Effector memory CD8-positive, alpha-beta T cell (primary cell): ENCODE data around the gene CWC25.

Source experiments
- ATAC-seq: fragments of 150-1000 bp; cut with Tn5 transposase; replicated peaks from 2 replicates; pipeline ENCODE4 v1.10.0; 2021; ENCODE audit warnings: mild to moderate bottlenecking, moderate library complexity
- DNase-seq, 3 experiments: peaks; one replicate each; pipeline ENCODE4 v3.0.0; 2021
- H3K27ac Mint-ChIP-seq, 2 donors: one replicate each; pipeline ENCODE4 v1.8.0; 2022; ENCODE audit warnings: mild to moderate bottlenecking in 2 of 2, mixed read lengths in 2 of 2, moderate library complexity in 2 of 2
- H3K27me3 Mint-ChIP-seq, 2 donors: one replicate each; pipeline ENCODE4 v1.8.0; 2022; ENCODE audit warnings: mixed read lengths in 2 of 2
- H3K36me3 Mint-ChIP-seq: one replicate; pipeline ENCODE4 v1.8.0; 2022; ENCODE audit warnings: mild to moderate bottlenecking, moderate library complexity, mixed read lengths; ENCODE audit not compliant: insufficient read depth
- H3K4me1 Mint-ChIP-seq, 2 donors: one replicate each; pipeline ENCODE4 v1.8.0; 2022; ENCODE audit warnings: low read depth in 2 of 2, mixed read lengths in 2 of 2
- H3K4me3 Mint-ChIP-seq, 2 donors: one replicate each; pipeline ENCODE4 v1.8.0; 2022; ENCODE audit warnings: mild to moderate bottlenecking in 2 of 2, mixed read lengths in 2 of 2, moderate library complexity in 2 of 2
- H3K9me3 Mint-ChIP-seq, 2 donors: one replicate each; pipeline ENCODE4 v1.8.0; 2022; ENCODE audit warnings: mixed read lengths in 2 of 2
- total RNA-seq, 9 experiments: gene quantifications; one replicate each; lab custom pipeline; 2026; lab: John Stamatoyannopoulos, UW

The CWC25 gene
- 51.1 to 115 (median 74.3) reads per million in 9 experiments for total RNA-seq

- Mint-ChIP-seq H3K4me1 (peaks cover 25 to 34% of the 10 kb centered on the region in 2 donors), H3K27ac (peak within 1 kb of the TSS; percentile 98 to 100), H3K9me3 (no peaks in the 10 kb centered on the region), H3K4me3 (peak within 1 kb of the TSS; percentile 93 to 94), H3K27me3 (no peaks in the 10 kb centered on the region), H3K36me3 (peaks cover 42% of the 10 kb centered on the region)
- peak; percentile 84 for ATAC-seq
- DNase-seq = peak; percentile 97 to 100 (median 99)
Measured at GRCh38 chr17:38824899-38825761, at the start of gene CWC25. TSS of gene CWC25 (minus strand) at chr17:38825321. CDS start at chr17:38825183, 138 bp downstream.

- H3K9me3 Mint-ChIP-seq = no peaks in the 10 kb centered on the region
- no peaks in the 10 kb centered on the region for H3K27me3 Mint-ChIP-seq
- no peak for ATAC-seq
- peaks cover 76 to 82% of the 10 kb centered on the region in 2 donors for H3K4me1 Mint-ChIP-seq
- peaks cover 65% of the 10 kb centered on the region for H3K36me3 Mint-ChIP-seq
- H3K27ac Mint-ChIP-seq = peak overlapping the region; percentile 88 to 93
- H3K4me3 Mint-ChIP-seq = peak overlapping the region; percentile 99
- DNase-seq = no peak
Measured at GRCh38 chr17:38873640-38874380, 48.7 kb upstream of the CWC25 start.

- DNase-seq (no peak), ATAC-seq (no peak)
- peaks cover 74 to 78% of the 10 kb centered on the region in 2 donors for H3K4me1 Mint-ChIP-seq
- peak overlapping the region; percentile 99 for H3K4me3 Mint-ChIP-seq
- peak overlapping the region; percentile 98 to 100 for H3K27ac Mint-ChIP-seq
- no peaks in the 10 kb centered on the region for H3K9me3 Mint-ChIP-seq
- H3K27me3 Mint-ChIP-seq = no peaks in the 10 kb centered on the region
- H3K36me3 Mint-ChIP-seq = peaks cover 65% of the 10 kb centered on the region
Measured at GRCh38 chr17:38872671-38873385, 47.7 kb upstream of the CWC25 start.

- Mint-ChIP-seq H3K9me3 (no peaks in the 10 kb centered on the region), H3K27ac (peak overlapping the region; percentile 98 to 100), H3K4me3 (peak overlapping the region; percentile 99), H3K4me1 (peaks cover 71 to 72% of the 10 kb centered on the region in 2 donors), H3K27me3 (no peaks in the 10 kb centered on the region), H3K36me3 (peaks cover 66% of the 10 kb centered on the region)
- ATAC-seq (no peak), DNase-seq (no peak)
Measured at GRCh38 chr17:38872027-38872511, 46.9 kb upstream of the CWC25 start.

GRCh38 chr17:38871247-38872015, 46.3 kb upstream of the CWC25 start:
- peak overlapping the region; percentile 98 to 100 for H3K27ac Mint-ChIP-seq
- H3K4me3 Mint-ChIP-seq = peak overlapping the region; percentile 99
- DNase-seq = peak; percentile 50 to 57 (median 51)
- H3K36me3 Mint-ChIP-seq = peaks cover 66% of the 10 kb centered on the region
- H3K27me3 Mint-ChIP-seq = no peaks in the 10 kb centered on the region
- no peaks in the 10 kb centered on the region for H3K9me3 Mint-ChIP-seq
- ATAC-seq = peak; percentile 18
- peaks cover 65 to 66% of the 10 kb centered on the region in 2 donors for H3K4me1 Mint-ChIP-seq

- DNase-seq (peak; percentile 59 to 61 (median 59)), ATAC-seq (peak; percentile 45)
- Mint-ChIP-seq H3K4me1 (peaks cover 59 to 60% of the 10 kb centered on the region in 2 donors), H3K36me3 (peaks cover 69% of the 10 kb centered on the region), H3K27ac (peak overlapping the region; percentile 98 to 100), H3K4me3 (peak overlapping the region; percentile 99), H3K27me3 (no peaks in the 10 kb centered on the region), H3K9me3 (no peaks in the 10 kb centered on the region)
Measured at GRCh38 chr17:38870259-38871165, 45.4 kb upstream of the CWC25 start.

GRCh38 chr17:38869526-38870258, 44.6 kb upstream of the CWC25 start, which contains the start of gene LASP1:
TSS of gene LASP1 (plus strand) at chr17:38870058. CDS start at chr17:38870190, 132 bp downstream.
- Mint-ChIP-seq H3K27ac (peak within 1 kb of the TSS; percentile 98 to 100), H3K27me3 (no peaks in the 10 kb centered on the region), H3K4me1 (peaks cover 50 to 52% of the 10 kb centered on the region in 2 donors), H3K4me3 (peak within 1 kb of the TSS; percentile 99), H3K36me3 (peaks cover 65% of the 10 kb centered on the region), H3K9me3 (no peaks in the 10 kb centered on the region)
- DNase-seq = peak; percentile 79 to 88 (median 85)
- peak; percentile 70 for ATAC-seq

GRCh38 chr17:38868817-38869525, 43.9 kb upstream of the CWC25 start:
- peaks cover 43 to 44% of the 10 kb centered on the region in 2 donors for H3K4me1 Mint-ChIP-seq
- H3K4me3 Mint-ChIP-seq = peak overlapping the region; percentile 99
- DNase-seq (peak; percentile 85 to 91 (median 88)), ATAC-seq (peak; percentile 54)
- H3K27ac Mint-ChIP-seq = peak overlapping the region; percentile 98 to 100
- H3K36me3 Mint-ChIP-seq = peaks cover 65% of the 10 kb centered on the region
- H3K27me3 Mint-ChIP-seq = no peaks in the 10 kb centered on the region
- no peaks in the 10 kb centered on the region for H3K9me3 Mint-ChIP-seq

GRCh38 chr17:38867968-38868816, 43.1 kb upstream of the CWC25 start:
- H3K27me3 Mint-ChIP-seq = no peaks in the 10 kb centered on the region
- no peaks in the 10 kb centered on the region for H3K9me3 Mint-ChIP-seq
- ATAC-seq = no peak
- peak overlapping the region; percentile 98 to 100 for H3K27ac Mint-ChIP-seq
- peaks cover 59% of the 10 kb centered on the region for H3K36me3 Mint-ChIP-seq
- DNase-seq = no peak
- H3K4me1 Mint-ChIP-seq = peaks cover 35 to 37% of the 10 kb centered on the region in 2 donors
- peak overlapping the region; percentile 99 for H3K4me3 Mint-ChIP-seq
